Activated CD4-positive, alpha-beta T cell treated with anti-CD3 and anti-CD28 coated beads, Interleukin-2, amount 50 U/mL, for 1 hour (primary cell): ENCODE measurements around the gene ATP2C2.
"Not testable (repeated sequence)": the region's sequence is repeated elsewhere in the genome, so short reads cannot be mapped to it uniquely, and the experiment has no call there.

Source experiments
- DNase-seq: peaks from one replicate; pipeline ENCODE4 v3.0.0-alpha.2; 2020

ATP2C2 gene

GRCh38 chr16:84398701-84399100, 30.4 kb downstream of the ATP2C2 start:
- DNase-seq = no peak

DNA sequence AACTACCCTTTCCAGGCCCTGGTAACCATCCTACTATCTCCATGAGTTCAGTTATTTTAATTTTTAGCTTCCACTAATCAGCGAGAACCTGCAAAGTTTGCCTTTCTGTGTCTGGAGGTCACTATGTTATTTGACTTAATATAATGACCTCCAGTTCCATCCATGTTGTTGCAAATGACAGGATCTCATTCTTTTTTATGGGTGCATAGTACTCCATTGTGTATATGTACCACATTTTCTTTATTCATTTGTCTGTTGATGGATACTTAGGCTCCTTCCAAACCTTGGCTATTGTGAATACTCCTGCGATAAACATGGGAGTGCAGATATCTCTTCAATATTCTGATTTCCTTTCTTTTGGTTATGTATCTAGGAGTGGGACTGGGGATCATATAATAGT, 31.6 kb downstream of the ATP2C2 start:
- DNase-seq = not testable (repeated sequence)

GRCh38 chr16:84403435-84403834, 35.1 kb downstream of the ATP2C2 start:
- not testable (repeated sequence) for DNase-seq

- DNase-seq = no peak
Measured at GRCh38 chr16:84404324-84404723, 36.0 kb downstream of the ATP2C2 start.

DNA sequence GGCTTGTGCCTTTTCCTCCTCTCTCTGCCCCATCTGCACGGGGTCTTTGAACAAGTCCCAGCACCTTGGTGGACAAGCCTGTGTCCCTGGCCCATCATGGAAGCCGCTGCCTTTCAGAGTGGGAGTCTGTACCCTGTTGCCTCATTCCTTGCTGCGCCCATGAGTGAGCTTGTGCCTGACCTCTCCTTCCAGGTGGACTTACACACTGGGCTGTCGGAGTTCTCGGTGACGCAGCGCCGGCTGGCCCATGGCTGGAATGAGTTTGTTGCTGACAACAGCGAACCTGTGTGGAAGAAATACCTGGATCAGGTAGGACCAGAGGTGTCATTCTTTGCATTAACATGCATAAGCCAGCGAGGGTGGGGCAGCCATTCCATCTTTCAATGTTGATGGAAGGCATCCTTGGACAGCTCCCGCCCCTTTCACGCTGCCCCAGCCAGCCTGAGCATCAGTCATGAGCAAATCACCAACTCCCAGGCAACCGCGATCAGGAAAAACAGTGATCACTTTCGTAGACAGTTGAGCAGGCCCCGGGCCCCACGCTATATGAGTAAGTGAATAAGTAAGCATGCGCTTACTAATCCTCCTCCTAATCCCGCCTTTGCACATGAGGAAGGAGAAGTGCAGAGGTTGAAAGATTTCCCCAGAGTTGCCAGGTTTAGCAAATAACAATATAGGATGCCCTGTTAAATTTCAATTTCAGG, 36.8 kb downstream of the ATP2C2 start:
- DNase-seq = no peak

DNA sequence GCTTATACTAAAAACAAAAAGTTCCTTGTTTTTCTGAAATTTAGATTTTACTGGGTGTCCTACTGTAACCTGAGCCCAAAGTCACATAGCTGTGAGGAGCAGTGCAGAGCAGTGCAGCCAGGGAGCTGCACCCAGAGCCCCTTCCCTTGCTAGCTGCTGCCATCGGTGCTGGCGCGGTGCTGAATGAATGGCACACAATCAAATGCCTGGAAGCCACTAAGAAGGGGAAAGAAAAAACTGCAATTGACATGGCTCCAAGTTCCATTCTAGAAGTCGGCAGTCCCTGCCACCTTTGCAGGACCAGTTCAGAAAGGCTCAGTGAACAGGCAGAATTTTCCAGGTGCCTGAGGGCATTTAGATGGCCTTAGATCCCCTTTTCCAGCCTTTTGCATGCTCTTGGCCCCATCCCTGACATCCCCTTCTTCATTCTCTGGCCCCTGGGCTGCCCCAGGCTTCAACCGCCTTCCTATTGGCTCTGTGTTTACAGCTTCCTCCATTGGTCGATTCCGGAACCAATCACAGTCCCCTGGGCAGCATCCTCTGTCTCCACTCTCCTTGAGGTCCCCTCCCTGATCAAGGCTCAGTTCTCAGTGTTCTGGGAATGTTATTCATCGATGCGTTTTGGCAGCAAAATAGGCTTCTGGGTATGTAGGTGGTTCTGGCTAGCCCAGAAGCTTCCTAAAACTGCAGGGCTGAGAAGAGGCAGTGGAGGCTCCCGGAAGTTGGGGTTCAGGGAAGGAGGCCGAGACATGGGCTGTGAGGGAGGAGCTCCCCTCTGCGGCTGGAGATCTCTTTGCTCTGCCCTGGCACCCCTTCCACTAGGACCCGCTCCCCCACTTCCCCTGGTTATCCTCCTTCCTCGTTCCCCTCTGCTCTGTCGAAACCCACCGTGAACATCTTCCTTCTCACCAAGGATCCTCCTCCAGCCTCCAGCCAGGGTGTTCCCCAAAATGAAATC, 37.9 kb downstream of the ATP2C2 start:
- no peak for DNase-seq

- no peak for DNase-seq
Measured at GRCh38 chr16:84407588-84408313, 39.4 kb downstream of the ATP2C2 start.

DNA sequence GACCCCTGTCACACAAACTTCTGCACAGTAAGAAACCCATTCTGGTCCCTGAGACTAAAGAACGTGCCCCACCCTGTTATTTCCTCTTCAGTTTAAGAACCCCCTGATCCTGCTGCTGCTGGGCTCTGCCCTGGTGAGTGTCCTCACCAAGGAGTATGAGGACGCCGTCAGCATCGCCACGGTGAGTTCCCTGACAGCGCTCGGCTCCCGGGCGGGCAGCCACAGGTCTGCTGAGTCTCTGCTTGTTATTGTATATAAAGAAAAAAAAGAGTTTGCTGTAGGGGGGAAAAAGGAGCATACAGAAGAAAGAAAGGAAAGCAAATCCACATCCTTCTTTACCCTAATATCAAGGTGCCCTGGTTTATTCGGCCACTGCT, 40.0 kb downstream of the ATP2C2 start:
- no peak for DNase-seq

DNA sequence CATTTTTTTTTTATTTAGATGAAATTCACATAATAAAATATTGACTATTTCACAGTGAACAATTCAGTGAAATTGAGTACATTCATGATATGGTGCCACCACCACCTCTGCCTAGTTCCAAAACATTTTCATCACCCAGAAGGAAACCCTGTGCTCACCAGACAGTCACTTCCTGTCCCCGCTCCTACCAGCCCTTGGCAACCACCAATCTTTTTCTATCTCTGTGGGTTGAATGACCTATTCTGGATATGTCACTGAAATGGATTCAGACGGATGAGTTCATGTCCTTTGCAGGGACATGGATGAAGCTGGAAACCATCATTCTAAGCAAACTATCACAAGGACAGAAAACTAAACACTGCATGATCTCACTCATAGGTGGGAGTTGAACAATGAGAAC, 40.5 kb downstream of the ATP2C2 start:
- no peak for DNase-seq

DNA sequence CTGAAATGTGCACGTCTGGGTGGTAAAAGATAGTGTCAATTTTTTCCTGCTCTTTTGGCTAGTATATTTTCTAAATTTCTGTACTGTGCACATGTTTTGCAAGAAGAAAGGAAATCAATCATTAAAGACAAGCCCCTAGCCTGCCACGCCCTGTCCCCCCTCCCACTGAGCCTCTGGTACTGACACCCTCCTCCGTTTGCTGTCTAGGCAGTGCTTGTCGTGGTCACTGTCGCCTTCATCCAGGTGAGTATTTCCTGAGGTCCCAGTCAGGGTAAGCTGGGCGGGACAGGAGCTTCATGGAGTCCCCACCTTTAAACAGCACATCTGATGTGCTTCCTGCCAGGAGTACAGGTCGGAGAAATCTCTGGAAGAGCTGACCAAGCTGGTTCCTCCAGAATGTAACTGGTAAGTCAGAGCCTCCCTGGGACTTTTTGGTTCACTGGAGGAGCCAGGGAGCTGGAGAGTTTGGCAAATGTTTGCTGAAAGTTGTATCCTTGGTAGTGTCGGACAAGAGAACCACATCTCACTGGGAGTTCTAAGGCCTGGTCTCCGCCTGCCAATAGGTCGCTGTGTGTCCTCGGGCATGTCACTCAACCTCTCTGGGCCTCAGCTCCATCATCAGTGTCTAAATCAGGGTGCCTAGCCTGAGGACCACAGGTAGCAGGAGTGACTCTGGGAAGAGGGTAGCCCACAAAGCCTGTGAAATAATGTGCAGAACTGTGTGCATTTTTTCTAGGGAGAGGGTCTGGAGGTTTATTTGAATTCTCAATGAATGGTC, 42.2 kb downstream of the ATP2C2 start:
- no peak for DNase-seq

GRCh38 chr16:84411768-84412167, 43.4 kb downstream of the ATP2C2 start:
- no peak for DNase-seq

DNA sequence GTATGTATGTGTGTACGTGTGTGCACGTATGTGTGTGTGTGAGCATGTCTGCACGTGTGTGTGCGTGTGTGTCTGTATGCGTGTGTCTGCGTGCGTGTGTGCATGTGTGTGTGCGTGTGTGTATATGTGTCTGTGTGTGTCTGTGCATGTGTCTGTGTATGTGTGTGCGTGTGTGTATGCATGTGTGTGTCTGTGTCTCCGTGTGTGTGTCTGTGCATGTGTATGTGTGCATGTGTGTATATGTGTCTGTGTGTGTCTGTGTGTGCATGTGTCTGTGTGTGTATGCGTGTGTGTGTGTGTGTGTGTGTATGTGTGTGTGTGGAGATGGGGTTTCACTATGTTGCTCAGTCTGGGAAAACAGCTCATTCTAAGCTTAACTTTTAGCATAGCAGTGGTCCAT, 43.9 kb downstream of the ATP2C2 start:
- no peak for DNase-seq

DNA sequence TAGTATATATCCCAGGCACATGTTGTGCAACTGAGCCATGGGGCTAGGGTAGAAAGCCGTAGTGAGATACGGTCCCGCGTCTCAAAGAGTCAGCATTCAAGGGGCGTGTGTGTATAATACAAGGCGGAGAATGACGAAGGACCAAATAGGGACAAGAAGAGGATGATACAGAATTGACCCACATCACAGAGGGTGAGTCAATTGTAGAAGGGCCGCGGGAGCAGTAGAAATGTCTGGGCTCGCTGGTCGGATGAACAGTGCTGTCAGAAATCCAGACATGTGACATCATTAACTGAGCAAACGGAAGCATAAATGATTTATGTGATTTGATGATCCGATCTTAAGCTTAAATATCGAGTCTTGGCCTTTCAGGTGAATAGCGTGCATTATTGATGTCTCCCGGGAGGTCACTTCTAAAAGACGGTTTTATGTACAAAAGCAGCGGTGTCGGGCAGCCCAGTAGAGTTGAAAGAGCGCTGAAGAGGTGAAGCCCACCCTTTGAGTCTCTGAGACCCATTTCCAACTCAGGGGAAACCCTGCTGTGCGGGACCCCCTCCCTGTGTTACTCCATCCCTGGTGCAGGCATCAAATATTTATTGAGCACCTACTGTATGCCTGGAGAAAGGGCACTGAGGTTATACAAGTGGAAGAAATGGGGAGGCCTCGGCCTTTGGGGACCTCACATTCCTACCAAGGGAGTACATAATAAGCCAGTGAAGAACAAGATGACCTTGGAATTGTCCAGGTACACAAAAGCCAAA, 45.1 kb downstream of the ATP2C2 start:
- no peak for DNase-seq

DNA sequence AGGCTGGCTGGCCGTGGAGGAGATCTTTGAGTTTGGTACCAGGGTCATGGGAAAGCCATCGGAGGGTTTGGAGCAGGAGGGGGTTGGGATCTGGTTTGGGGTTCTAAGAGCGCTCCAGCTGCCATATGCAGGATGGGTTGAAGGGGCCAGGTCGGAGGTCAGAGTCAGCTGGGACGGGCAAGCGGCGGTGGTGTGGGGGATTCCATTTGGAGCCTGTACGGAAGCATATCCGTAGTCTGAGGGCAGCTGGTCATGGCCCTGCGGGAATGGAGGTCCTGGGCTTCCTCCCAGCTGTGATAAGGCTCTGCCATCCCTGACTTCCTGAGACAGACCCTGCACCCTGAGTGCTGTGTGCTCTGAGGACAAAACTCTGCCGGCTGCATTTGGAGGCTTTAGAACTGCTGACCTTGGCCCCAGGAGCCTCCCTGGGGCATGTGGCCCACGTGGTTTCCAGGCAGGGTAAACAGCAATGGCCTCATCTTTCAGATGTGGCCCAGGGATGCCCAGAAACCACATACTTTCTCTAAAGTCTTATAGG, 46.5 kb downstream of the ATP2C2 start:
- DNase-seq = no peak

DNA sequence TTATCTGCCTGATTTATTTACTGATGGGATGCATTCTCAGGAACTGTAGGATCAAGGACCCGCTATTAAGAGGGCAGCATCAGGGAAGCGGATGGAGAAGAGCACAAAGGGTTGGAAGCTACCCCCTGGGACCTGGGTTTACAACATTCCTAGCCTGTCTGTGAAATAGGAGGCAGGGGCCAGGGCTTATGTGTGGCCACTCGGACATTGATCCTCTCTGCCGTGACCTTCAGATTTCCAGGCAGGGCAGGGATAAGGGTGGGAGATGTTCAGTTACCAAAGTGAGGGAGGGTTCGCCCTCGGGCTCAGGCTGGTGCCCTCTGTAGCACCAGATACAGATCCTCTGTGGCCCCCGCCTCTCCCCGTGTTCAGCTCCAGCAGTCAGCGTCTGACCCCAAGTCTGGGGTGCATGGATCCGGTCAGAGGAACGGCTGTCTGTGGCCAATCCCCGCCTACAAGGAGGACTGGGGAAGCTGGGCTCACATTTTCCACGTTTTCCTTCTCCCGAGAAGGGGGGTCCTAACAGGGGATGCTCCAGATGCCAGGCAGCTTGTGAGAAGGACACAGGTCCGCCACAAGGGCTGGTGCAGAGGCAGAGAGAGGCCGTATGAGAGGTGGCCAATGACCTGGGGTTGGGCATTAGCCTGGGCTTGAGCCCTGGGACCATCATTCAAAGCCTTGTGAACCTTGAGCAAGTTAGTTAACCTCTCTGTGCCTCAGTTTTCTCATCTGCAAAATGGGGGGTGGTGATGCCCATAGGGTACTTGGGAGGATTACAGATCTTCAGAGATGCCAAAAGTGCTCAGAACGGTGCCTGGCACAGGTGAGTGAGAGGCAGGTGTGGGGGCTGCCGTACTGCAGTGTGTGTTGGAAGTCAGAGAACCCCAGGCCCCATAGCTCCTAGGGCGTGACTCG, 48.3 kb downstream of the ATP2C2 start:
- no peak for DNase-seq

GRCh38 chr16:84418056-84418849, 49.9 kb downstream of the ATP2C2 start:
- no peak for DNase-seq

GRCh38 chr16:84419730-84420129, 51.4 kb downstream of the ATP2C2 start:
- DNase-seq = no peak

DNA sequence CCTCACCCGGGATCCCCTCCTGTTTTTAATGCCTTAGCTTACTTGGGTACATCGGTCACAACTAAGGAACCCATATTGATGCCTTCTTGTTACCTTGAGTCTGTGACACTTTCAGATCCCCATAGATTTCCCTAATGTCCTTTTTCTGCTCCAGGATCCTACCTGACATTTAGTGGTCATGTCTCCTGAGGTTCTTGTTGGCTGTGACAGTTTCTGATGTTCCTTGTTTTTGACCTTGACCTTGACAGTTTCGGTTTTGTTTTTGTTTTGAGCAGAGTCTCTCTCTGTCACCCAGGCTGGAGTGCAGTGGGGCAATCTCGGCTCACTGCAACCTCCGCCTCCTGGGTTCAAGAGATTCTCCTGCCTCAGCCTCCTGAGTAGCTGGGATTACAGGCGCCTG, 52.2 kb downstream of the ATP2C2 start:
- DNase-seq = not testable (repeated sequence)

- no peak for DNase-seq
Measured at GRCh38 chr16:84421081-84421937, 53.0 kb downstream of the ATP2C2 start.
